ENCODE data around the gene KREMEN1.

Gene KREMEN1

DNA sequence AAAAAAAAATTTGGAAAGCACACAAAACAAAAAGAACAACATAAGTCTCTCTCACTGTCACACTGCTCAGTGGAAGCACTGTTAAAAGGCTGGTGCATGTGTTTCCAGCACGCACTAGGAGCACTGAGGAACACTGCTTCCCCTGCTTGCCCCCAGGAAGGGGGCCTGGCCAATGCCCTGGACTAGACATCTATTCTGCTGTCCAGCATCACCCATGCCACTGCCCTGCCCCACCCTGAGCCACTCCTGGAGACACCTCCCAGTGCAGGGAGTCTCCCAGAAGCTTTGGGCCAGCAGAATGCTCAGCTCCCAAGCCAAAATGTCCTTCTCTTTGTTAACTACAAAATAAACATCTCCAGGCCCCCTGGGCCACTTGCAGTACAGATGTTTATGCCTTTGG is 83.1 kb downstream of the KREMEN1 start:
- H3K9me3 ChIP-seq (ENCODE audit: control insufficient read depth, low read length), result no peaks in the 10 kb centered on the region
- no peaks in the 10 kb centered on the region for H3K36me3 ChIP-seq (ENCODE audit: control insufficient read depth, insufficient read depth, low read length)
- H3K4me3 ChIP-seq (ENCODE audit: low read length), result no peak overlapping the region
- no peak overlapping the region for H3K9ac ChIP-seq (ENCODE audit: low read length)
- H3K4me1 ChIP-seq (ENCODE audit: control insufficient read depth, insufficient read depth, low read length), result peaks cover 16% of the 10 kb centered on the region
- H3K27me3 ChIP-seq (ENCODE audit: control insufficient read depth, insufficient read depth, low read length), result no peaks in the 10 kb centered on the region

- H3K4me3 ChIP-seq (ENCODE audit: low read length), result no peak overlapping the region
- H3K27me3 ChIP-seq (ENCODE audit: control insufficient read depth, insufficient read depth, low read length), result no peaks in the 10 kb centered on the region
- H3K4me1 ChIP-seq (ENCODE audit: control insufficient read depth, insufficient read depth, low read length), result peaks cover 16% of the 10 kb centered on the region
- no peaks in the 10 kb centered on the region for H3K36me3 ChIP-seq (ENCODE audit: control insufficient read depth, insufficient read depth, low read length)
- H3K9ac ChIP-seq (ENCODE audit: low read length), result no peak overlapping the region
- no peaks in the 10 kb centered on the region for H3K9me3 ChIP-seq (ENCODE audit: control insufficient read depth, low read length)
Observed at GRCh38 chr22:29156507-29156906, 83.7 kb downstream of the KREMEN1 start.

GRCh38 chr22:29157759-29158535 is 85.1 kb downstream of the KREMEN1 start:
- Histone ChIP-seq H3K27me3 (ENCODE audit: control insufficient read depth, insufficient read depth, low read length) (no peaks in the 10 kb centered on the region), H3K36me3 (ENCODE audit: control insufficient read depth, insufficient read depth, low read length) (no peaks in the 10 kb centered on the region), H3K9ac (ENCODE audit: low read length) (no peak overlapping the region), H3K9me3 (ENCODE audit: control insufficient read depth, low read length) (no peaks in the 10 kb centered on the region), H3K4me1 (ENCODE audit: control insufficient read depth, insufficient read depth, low read length) (peaks cover 5% of the 10 kb centered on the region), H3K4me3 (ENCODE audit: low read length) (no peak overlapping the region)

GRCh38 chr22:29158546-29158945 is 85.7 kb downstream of the KREMEN1 start:
- H3K9me3 ChIP-seq (ENCODE audit: control insufficient read depth, low read length), result no peaks in the 10 kb centered on the region
- H3K36me3 ChIP-seq (ENCODE audit: control insufficient read depth, insufficient read depth, low read length), result no peaks in the 10 kb centered on the region
- no peaks in the 10 kb centered on the region for H3K27me3 ChIP-seq (ENCODE audit: control insufficient read depth, insufficient read depth, low read length)
- H3K4me3 ChIP-seq (ENCODE audit: low read length), result no peak overlapping the region
- H3K4me1 ChIP-seq (ENCODE audit: control insufficient read depth, insufficient read depth, low read length), result peaks cover 4% of the 10 kb centered on the region
- no peak overlapping the region for H3K9ac ChIP-seq (ENCODE audit: low read length)

DNA sequence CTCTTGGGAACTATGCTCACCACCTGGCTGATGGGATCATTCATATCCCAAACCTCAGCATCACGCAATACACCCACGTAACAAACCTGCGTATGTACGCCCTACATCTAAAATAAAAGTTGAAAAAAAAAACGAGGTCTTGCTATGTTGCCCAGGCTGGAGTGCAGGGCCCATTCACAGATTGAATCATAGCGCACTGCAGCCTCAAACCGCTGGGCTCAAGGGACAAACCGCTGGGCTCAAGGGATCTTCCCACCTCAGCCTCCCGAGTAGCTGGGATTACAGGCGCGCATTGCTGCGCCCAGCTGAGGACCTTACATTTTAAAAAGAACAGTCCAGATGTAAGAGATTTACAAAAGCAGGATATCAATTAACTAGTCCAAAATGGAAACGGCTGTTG is 91.0 kb downstream of the KREMEN1 start:
- H3K36me3 ChIP-seq (ENCODE audit: control insufficient read depth, insufficient read depth, low read length), result no peaks in the 10 kb centered on the region
- no peaks in the 10 kb centered on the region for H3K4me1 ChIP-seq (ENCODE audit: control insufficient read depth, insufficient read depth, low read length)
- no peaks in the 10 kb centered on the region for H3K9me3 ChIP-seq (ENCODE audit: control insufficient read depth, low read length)
- no peak overlapping the region for H3K4me3 ChIP-seq (ENCODE audit: low read length)
- H3K9ac ChIP-seq (ENCODE audit: low read length), result no peak overlapping the region
- no peaks in the 10 kb centered on the region for H3K27me3 ChIP-seq (ENCODE audit: control insufficient read depth, insufficient read depth, low read length)

DNA sequence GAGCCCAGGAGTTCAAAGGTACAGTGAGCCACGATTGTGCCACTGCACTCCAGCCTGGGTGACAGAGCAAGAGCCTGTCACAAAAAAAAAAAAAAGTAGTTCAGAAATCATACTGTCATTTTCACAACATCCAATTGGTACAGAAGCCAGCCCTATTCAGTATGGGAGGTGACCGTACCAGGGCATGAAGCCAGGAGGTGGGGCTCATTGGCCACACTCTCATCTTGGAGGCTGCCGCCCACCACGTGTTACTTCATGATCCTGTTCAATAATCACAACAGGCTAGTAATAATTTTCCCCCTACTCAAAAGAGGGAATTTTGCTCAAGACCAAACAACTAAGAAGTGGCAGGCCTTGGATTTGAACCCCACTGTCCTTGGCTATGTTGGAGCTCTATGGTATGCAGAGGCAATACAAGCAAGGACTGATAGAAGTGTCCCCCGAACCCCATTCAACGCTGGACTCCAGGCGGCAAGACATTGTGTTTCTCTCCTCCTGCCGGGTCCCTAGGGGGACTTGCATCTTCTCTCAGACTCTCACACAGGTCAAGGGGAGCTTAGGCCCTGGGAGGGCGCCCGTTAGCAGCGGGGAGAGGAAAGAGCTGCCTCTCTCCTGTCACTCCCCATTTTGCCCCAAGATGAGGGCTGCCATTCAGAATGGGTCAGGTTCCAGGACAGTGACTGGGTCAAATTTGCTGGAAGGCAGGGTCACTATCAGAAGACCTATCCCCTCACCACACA is 92.7 kb downstream of the KREMEN1 start:
- Histone ChIP-seq H3K4me3 (ENCODE audit: low read length) (no peak overlapping the region), H3K36me3 (ENCODE audit: control insufficient read depth, insufficient read depth, low read length) (no peaks in the 10 kb centered on the region), H3K4me1 (ENCODE audit: control insufficient read depth, insufficient read depth, low read length) (no peaks in the 10 kb centered on the region), H3K27me3 (ENCODE audit: control insufficient read depth, insufficient read depth, low read length) (no peaks in the 10 kb centered on the region), H3K9me3 (ENCODE audit: control insufficient read depth, low read length) (no peaks in the 10 kb centered on the region), H3K9ac (ENCODE audit: low read length) (no peak overlapping the region)

DNA sequence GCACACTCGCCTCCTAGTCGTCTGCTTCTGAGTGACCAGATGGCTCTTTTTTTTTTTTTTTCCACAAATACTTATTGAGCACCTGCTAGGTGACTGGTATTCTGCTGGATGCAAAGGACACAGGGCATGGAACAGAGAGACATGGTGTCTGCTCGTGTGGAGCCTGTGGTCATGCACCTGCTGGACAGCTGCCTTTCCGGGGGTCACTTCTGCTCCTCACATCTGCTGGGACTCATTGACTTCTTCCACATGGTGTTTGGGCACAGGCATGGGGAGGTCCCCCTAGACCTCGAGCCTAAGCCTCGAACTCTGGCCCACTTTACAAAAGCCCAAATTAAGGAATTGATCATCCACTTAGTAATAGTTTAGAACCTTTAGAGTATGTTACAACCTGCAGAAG is 93.3 kb downstream of the KREMEN1 start:
- H3K27me3 ChIP-seq (ENCODE audit: control insufficient read depth, insufficient read depth, low read length), result no peaks in the 10 kb centered on the region

GRCh38 chr22:29167032-29167911 is 94.4 kb downstream of the KREMEN1 start:
- Histone ChIP-seq H3K9ac (ENCODE audit: low read length) (no peak overlapping the region), H3K4me3 (ENCODE audit: low read length) (no peak overlapping the region), H3K4me1 (ENCODE audit: control insufficient read depth, insufficient read depth, low read length) (no peaks in the 10 kb centered on the region), H3K9me3 (ENCODE audit: control insufficient read depth, low read length) (no peaks in the 10 kb centered on the region), H3K27me3 (ENCODE audit: control insufficient read depth, insufficient read depth, low read length) (no peaks in the 10 kb centered on the region), H3K36me3 (ENCODE audit: control insufficient read depth, insufficient read depth, low read length) (no peaks in the 10 kb centered on the region)

More for the DNA sequence above, 93.3 kb downstream of the KREMEN1 start:
- H3K4me3 ChIP-seq (ENCODE audit: low read length), result no peak overlapping the region
- H3K4me1 ChIP-seq (ENCODE audit: control insufficient read depth, insufficient read depth, low read length), result no peaks in the 10 kb centered on the region
- no peak overlapping the region for H3K9ac ChIP-seq (ENCODE audit: low read length)
- no peaks in the 10 kb centered on the region for H3K9me3 ChIP-seq (ENCODE audit: control insufficient read depth, low read length)
- H3K36me3 ChIP-seq (ENCODE audit: control insufficient read depth, insufficient read depth, low read length), result no peaks in the 10 kb centered on the region

DNA sequence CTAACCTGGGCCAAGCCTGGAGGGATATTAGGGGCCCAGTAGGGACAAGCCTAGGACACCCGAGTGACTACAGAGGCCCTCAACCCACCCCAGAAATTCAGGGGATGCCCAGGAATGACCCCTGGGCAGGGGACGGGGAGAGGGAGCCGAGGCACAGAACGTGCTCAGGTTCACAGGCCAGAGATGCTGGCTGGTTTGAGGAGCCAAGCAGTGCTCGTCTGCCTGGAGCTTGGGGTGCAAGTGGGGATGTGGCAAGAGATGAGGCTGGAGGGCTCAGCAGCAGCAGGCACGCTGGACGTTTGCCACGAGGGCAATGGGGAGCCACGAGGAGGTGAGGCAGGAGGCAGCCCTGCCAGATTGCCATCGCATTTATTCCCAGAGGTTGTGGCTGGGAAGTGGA is 98.9 kb downstream of the KREMEN1 start:
- Histone ChIP-seq H3K27me3 (ENCODE audit: control insufficient read depth, insufficient read depth, low read length) (no peaks in the 10 kb centered on the region), H3K9ac (ENCODE audit: low read length) (no peak overlapping the region), H3K4me1 (ENCODE audit: control insufficient read depth, insufficient read depth, low read length) (no peaks in the 10 kb centered on the region)

DNA sequence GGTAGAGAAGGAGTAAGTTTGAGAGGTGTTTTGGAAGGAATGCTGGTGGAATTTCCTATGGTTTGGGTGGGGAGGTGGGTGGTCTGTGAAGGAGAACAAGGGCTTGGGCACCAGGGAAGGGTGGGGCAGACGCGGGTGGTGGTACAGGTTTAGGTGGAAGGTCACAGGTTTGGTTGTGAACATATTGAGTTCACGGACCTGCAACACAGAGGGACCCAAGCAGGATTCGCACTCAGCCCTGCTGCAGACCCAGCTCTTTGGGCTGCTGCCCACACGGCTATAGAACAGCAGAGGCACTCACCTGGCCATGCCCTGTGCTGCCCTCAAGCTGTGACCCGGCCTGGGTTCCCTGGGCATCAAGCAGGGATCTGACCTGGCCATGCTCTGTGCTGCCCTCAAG is 99.4 kb downstream of the KREMEN1 start:
- Histone ChIP-seq H3K9me3 (ENCODE audit: control insufficient read depth, low read length) (no peaks in the 10 kb centered on the region), H3K36me3 (ENCODE audit: control insufficient read depth, insufficient read depth, low read length) (no peaks in the 10 kb centered on the region), H3K9ac (ENCODE audit: low read length) (no peak overlapping the region), H3K27me3 (ENCODE audit: control insufficient read depth, insufficient read depth, low read length) (no peaks in the 10 kb centered on the region), H3K4me3 (ENCODE audit: low read length) (no peak overlapping the region), H3K4me1 (ENCODE audit: control insufficient read depth, insufficient read depth, low read length) (no peaks in the 10 kb centered on the region)

More for the DNA sequence above, 98.9 kb downstream of the KREMEN1 start:
- Histone ChIP-seq H3K4me3 (ENCODE audit: low read length) (no peak overlapping the region), H3K36me3 (ENCODE audit: control insufficient read depth, insufficient read depth, low read length) (no peaks in the 10 kb centered on the region), H3K9me3 (ENCODE audit: control insufficient read depth, low read length) (no peaks in the 10 kb centered on the region)

GRCh38 chr22:29175312-29175835 is 102.5 kb downstream of the KREMEN1 start:
- Histone ChIP-seq H3K27me3 (ENCODE audit: control insufficient read depth, insufficient read depth, low read length) (no peaks in the 10 kb centered on the region), H3K36me3 (ENCODE audit: control insufficient read depth, insufficient read depth, low read length) (no peaks in the 10 kb centered on the region), H3K9me3 (ENCODE audit: control insufficient read depth, low read length) (no peaks in the 10 kb centered on the region), H3K9ac (ENCODE audit: low read length) (no peak overlapping the region), H3K4me3 (ENCODE audit: low read length) (no peak overlapping the region), H3K4me1 (ENCODE audit: control insufficient read depth, insufficient read depth, low read length) (no peaks in the 10 kb centered on the region)
